Astrocyte (in vitro differentiated cells and primary cell): ENCODE results near the gene C19orf47. TPM values are rescaled to one million over a fixed set of nuclear protein-coding genes. Genes with fewer than 3 reads are reported as not detected.

ENCODE experiments used
- DNase-seq: peaks from one replicate; pipeline ENCODE4 v3.0.0-alpha.2; 2010; ENCODE audit warnings: low read depth
- FAIRE-seq: peaks from 2 replicates; lab custom pipeline; 2011; peaks lifted over from hg19 to GRCh38; lab: Jason Lieb, UNC
- H2AFZ ChIP-seq: 2 replicates; pipeline ENCODE4 v1.6.0; 2012; ENCODE audit warnings: low read depth, low read length, inconsistent platforms
- H3K27ac ChIP-seq: 2 replicates; pipeline ENCODE4 v1.5.1; 2011; ENCODE audit warnings: low read depth, low read length, inconsistent platforms
- H3K27me3 ChIP-seq: 2 replicates; pipeline ENCODE4 v1.6.0; 2011; ENCODE audit warnings: low read length, inconsistent platforms; ENCODE audit not compliant: insufficient read depth
- H3K36me3 ChIP-seq: 2 replicates; pipeline ENCODE4 v1.5.1; 2011; ENCODE audit warnings: low read length, inconsistent platforms; ENCODE audit not compliant: insufficient read depth
- H3K4me1 ChIP-seq: 2 replicates; pipeline ENCODE4 v1.5.1; 2011; ENCODE audit warnings: low read length, inconsistent platforms; ENCODE audit not compliant: insufficient read depth
- H3K4me2 ChIP-seq: 2 replicates; pipeline ENCODE4 v1.6.0; 2012; ENCODE audit warnings: low read length, inconsistent platforms
- H3K4me3 ChIP-seq: 2 replicates; pipeline ENCODE4 v1.5.1; 2011; ENCODE audit warnings: low read depth, mild to moderate bottlenecking, low read length, inconsistent platforms; ENCODE audit not compliant: insufficient read depth
- H3K79me2 ChIP-seq: 2 replicates; pipeline ENCODE4 v1.6.0; 2012; ENCODE audit warnings: mild to moderate bottlenecking, low read length, inconsistent platforms; ENCODE audit not compliant: insufficient read depth
- H3K9ac ChIP-seq: 2 replicates; pipeline ENCODE4 v1.6.0; 2012; ENCODE audit warnings: mild to moderate bottlenecking, low read length, inconsistent platforms
- H3K9me3 ChIP-seq: 2 replicates; pipeline ENCODE4 v1.5.1; 2012; ENCODE audit warnings: low read depth, mild to moderate bottlenecking, low read length, inconsistent platforms; ENCODE audit not compliant: insufficient read depth
- H4K20me1 ChIP-seq: 2 replicates; pipeline ENCODE4 v1.6.0; 2012; ENCODE audit warnings: low read length, inconsistent platforms; ENCODE audit not compliant: insufficient read depth
- H3K27ac Mint-ChIP-seq: one replicate; pipeline ENCODE4 v1.8.0; 2021; ENCODE audit warnings: mild to moderate bottlenecking, mixed read lengths; ENCODE audit not compliant: unreplicated experiment
- H3K27me3 Mint-ChIP-seq: one replicate; pipeline ENCODE4 v1.8.0; 2021; ENCODE audit warnings: low read depth, mixed read lengths; ENCODE audit not compliant: unreplicated experiment
- H3K36me3 Mint-ChIP-seq: one replicate; pipeline ENCODE4 v1.8.0; 2021; ENCODE audit warnings: low read depth, mixed read lengths; ENCODE audit not compliant: unreplicated experiment
- H3K4me1 Mint-ChIP-seq: one replicate; pipeline ENCODE4 v1.8.0; 2021; ENCODE audit warnings: low read depth, mixed read lengths; ENCODE audit not compliant: unreplicated experiment
- H3K4me3 Mint-ChIP-seq: one replicate; pipeline ENCODE4 v1.8.0; 2021; ENCODE audit warnings: mild to moderate bottlenecking, moderate library complexity, mixed read lengths; ENCODE audit not compliant: unreplicated experiment
- H3K9me3 Mint-ChIP-seq: one replicate; pipeline ENCODE4 v1.8.0; 2021; ENCODE audit warnings: mild to moderate bottlenecking, mixed read lengths; ENCODE audit not compliant: unreplicated experiment
- EZH2 ChIP-seq: IDR thresholded peaks from 2 replicates; pipeline ENCODE4 v1.6.1; 2012; ENCODE audit warnings: mild to moderate bottlenecking, low read length, inconsistent platforms; ENCODE audit not compliant: insufficient read depth
- total RNA-seq: library from RNA; stranded (reverse); gene quantifications from 2 replicates; pipeline ENCODE4 v1.2.1, GENCODE V29; 2021
- TF ChIP-seq, protein P1 (sequence below): IDR thresholded peaks from 2 replicates; pipeline ENCODE4 v1.5.1; 2011; ENCODE audit warnings: low read depth, mild to moderate bottlenecking, inconsistent platforms, low read length, moderate library complexity; ENCODE audit not compliant: insufficient read depth

C19orf47 gene
- total RNA-seq, 1 donor from 2014 or later, result 20.6 TPM

DNA sequence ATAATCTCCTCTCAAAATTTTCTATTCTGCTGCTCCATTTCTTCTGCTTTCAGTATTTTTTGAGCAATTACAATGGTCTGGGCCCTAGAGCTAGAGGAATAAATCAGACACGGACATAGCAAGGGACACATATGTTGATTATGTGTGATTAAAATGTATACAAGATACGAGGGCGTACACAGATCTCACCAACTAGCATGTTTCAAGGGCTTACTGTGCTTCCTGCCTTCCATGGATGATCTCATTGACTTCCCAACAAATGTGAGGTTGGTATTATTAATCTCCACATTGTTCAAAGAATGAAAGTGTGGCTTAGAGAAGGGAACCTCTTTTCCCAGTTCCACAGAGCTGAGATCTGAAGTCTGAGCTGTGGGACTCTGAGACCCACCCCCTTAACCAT is 9.4 kb upstream of the C19orf47 start:
- no peaks in the 10 kb centered on the region for H3K4me1 ChIP-seq
- H3K36me3 Mint-ChIP-seq, result peaks cover 8% of the 10 kb centered on the region
- FAIRE-seq (peak; percentile 43), DNase-seq (no peak)
- TF ChIP-seq, protein P1, sequence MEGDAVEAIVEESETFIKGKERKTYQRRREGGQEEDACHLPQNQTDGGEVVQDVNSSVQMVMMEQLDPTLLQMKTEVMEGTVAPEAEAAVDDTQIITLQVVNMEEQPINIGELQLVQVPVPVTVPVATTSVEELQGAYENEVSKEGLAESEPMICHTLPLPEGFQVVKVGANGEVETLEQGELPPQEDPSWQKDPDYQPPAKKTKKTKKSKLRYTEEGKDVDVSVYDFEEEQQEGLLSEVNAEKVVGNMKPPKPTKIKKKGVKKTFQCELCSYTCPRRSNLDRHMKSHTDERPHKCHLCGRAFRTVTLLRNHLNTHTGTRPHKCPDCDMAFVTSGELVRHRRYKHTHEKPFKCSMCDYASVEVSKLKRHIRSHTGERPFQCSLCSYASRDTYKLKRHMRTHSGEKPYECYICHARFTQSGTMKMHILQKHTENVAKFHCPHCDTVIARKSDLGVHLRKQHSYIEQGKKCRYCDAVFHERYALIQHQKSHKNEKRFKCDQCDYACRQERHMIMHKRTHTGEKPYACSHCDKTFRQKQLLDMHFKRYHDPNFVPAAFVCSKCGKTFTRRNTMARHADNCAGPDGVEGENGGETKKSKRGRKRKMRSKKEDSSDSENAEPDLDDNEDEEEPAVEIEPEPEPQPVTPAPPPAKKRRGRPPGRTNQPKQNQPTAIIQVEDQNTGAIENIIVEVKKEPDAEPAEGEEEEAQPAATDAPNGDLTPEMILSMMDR, result no peak
- no peak for TF ChIP-seq EZH2
- H3K4me3 Mint-ChIP-seq, result peak overlapping the region; percentile 70
- H3K27ac ChIP-seq, result no peak overlapping the region
- peaks cover 7% of the 10 kb centered on the region for H3K79me2 ChIP-seq
- H3K4me3 ChIP-seq, result no peak overlapping the region
- no peaks in the 10 kb centered on the region for H3K9me3 Mint-ChIP-seq
- no peak overlapping the region for H3K9ac ChIP-seq
- no peaks in the 10 kb centered on the region for H3K36me3 ChIP-seq
- H3K9me3 ChIP-seq, result no peaks in the 10 kb centered on the region
- peaks cover 7% of the 10 kb centered on the region for H3K4me1 Mint-ChIP-seq
- peak overlapping the region; percentile 47 for H3K27ac Mint-ChIP-seq
- peaks cover 25% of the 10 kb centered on the region for H4K20me1 ChIP-seq
- H3K4me2 ChIP-seq, result peak overlapping the region; percentile 30
- H3K27me3 ChIP-seq, result no peaks in the 10 kb centered on the region
- H3K27me3 Mint-ChIP-seq, result no peaks in the 10 kb centered on the region
- H2AFZ ChIP-seq, result no peak overlapping the region

DNA sequence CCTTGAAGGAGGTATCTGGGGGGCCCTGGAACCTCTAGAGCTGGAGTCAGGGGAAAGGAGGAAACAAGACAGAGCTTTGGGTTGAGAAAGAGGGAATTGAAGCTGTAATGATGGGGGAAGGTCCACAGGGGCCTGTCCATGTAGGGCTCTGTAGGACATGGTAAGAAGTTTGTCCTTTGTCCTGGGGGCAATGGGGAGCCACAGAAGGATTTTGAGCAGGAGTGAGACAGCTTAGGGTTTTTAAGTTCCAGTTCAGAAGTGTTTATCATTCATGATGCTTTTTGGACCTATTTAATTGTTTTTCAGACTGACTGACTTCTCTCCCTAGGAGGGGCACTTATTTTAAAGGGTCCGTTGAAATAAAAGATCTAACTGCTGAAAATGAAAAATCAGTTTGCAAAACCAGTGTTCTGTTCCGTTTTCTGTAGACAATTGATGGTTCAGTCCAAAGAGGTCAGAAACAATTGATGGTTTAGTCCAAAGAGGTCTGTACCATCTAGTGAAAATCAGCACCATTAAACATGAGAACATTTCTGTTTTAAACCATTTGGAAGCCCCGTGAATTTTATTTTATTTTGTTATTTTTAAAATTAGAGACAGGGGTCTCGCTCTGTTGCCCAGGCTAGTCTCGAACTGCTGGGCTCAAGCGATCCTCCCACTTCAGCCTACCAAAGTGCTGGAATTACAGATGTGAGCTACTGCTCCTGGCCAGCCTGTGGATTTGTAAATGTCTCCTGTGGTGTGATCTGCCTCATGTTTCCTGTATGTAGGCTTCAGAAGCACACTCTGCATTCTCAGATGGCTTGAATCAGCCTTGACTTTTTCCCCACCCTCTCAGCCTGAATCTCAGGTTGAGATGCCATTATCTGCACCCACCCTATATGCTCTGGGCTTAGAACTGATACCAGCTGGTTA is 8.7 kb upstream of the C19orf47 start:
- no peaks in the 10 kb centered on the region for H3K27me3 Mint-ChIP-seq
- H3K9ac ChIP-seq, result no peak overlapping the region

More for the DNA sequence above, 8.7 kb upstream of the C19orf47 start:
- Mint-ChIP-seq H3K4me3 (no peak overlapping the region), H3K9me3 (no peaks in the 10 kb centered on the region), H3K4me1 (peaks cover 7% of the 10 kb centered on the region), H3K27ac (no peak overlapping the region), H3K36me3 (peaks cover 6% of the 10 kb centered on the region)
- TF ChIP-seq, protein P1, result no peak
- TF ChIP-seq EZH2, result no peak
- FAIRE-seq (no peak), DNase-seq (no peak)
- Histone ChIP-seq H3K79me2 (peaks cover 7% of the 10 kb centered on the region), H3K27me3 (no peaks in the 10 kb centered on the region), H3K4me3 (no peak overlapping the region), H3K36me3 (no peaks in the 10 kb centered on the region), H3K4me2 (peak overlapping the region; percentile 30), H2AFZ (no peak overlapping the region), H3K27ac (no peak overlapping the region), H4K20me1 (peaks cover 25% of the 10 kb centered on the region), H3K9me3 (no peaks in the 10 kb centered on the region), H3K4me1 (no peaks in the 10 kb centered on the region)
